SJSA1 (cell line): Measurements from ENCODE around the gene SFXN2. TPM values are rescaled to one million over a fixed set of nuclear protein-coding genes. Genes with fewer than 3 reads are reported as not detected.

Experiments used
- DNase-seq, 2 experiments: peaks; one replicate each; pipeline ENCODE4 v3.0.0-alpha.2; 2015 to 2020; ENCODE audit warnings: low spot score in 2 of 2, low read depth in 1 of 2
- H3K27ac ChIP-seq: fragments of 250-450 bp; sonication (Bioruptor Pico); 2 replicates; pipeline ENCODE4 v1.5.1; 2020; ENCODE audit warnings: mild to moderate bottlenecking, moderate library complexity
- H3K27me3 ChIP-seq: fragments of 250-450 bp; sonication (Bioruptor Pico); replicated peaks from 2 replicates; pipeline ENCODE4 v1.5.1; 2020; ENCODE audit warnings: mild to moderate bottlenecking, moderate library complexity
- H3K36me3 ChIP-seq: fragments of 250-450 bp; sonication (Bioruptor Pico); 2 replicates; pipeline ENCODE4 v1.5.1; 2020; ENCODE audit warnings: mild to moderate bottlenecking
- H3K4me1 ChIP-seq: fragments of 250-450 bp; sonication (Bioruptor Pico); replicated peaks from 2 replicates; pipeline ENCODE4 v1.6.1; 2021; ENCODE audit warnings: mild to moderate bottlenecking
- H3K4me3 ChIP-seq: fragments of 250-450 bp; sonication (Bioruptor Pico); 2 replicates; pipeline ENCODE4 v1.5.1; 2020; ENCODE audit warnings: mild to moderate bottlenecking
- H3K9me3 ChIP-seq: fragments of 250-450 bp; sonication (Bioruptor Pico); replicated peaks from 2 replicates; pipeline ENCODE4 v1.5.1; 2020; ENCODE audit warnings: mild to moderate bottlenecking
- total RNA-seq: library from RNA; depleted of rRNA; stranded (reverse); fragments of >200 nt; shearing (Covaris generic); gene quantifications from 2 replicates; pipeline ENCODE4 v1.2.3, GENCODE V29; 2014

Gene SFXN2
- total RNA-seq, 1 experiment from 2014 or later, result 3.1 TPM

DNA sequence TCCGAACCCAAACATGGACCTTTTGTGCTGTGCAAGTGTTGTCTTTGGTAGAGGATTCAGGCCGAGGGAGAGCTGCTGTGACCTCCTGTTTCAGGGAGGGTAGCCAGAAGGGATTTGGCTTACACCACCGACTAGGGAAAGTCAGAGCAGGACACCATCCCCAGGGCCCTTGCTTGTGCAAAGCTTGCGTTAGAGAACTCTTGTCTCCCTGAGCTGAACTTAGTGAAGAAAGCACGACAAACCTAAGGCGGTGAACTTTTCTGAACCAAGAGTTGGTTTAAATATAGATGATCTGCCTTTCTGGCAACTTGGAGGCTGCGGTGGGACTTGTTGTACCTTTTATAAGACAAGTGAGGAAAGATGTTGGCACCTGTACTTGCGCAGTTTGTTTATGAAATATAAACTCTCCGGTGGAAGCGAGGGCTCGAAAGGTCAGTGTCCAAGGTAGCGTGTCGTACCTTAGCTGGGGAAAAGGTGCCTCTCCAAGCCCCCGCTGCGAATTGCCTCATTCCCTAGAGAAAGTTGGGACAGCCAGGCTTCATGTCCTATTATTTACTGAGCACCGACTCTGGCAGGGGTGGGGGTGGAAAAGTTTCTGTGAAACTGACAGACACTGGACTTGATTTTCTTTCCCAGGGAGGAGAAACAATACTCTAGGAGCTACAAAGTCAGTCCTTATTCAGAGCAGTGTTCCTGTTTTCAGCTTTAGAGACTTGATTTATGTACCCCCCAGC lies 60.9 kb downstream of the SFXN2 start:
- no peaks in the 10 kb centered on the region for H3K27me3 ChIP-seq
- H3K27ac ChIP-seq, result peak overlapping the region; percentile 72
- H3K4me1 ChIP-seq, result peaks cover 31% of the 10 kb centered on the region
- H3K36me3 ChIP-seq, result no peaks in the 10 kb centered on the region
- H3K4me3 ChIP-seq, result peak overlapping the region; percentile 18
- no peak for DNase-seq
- H3K9me3 ChIP-seq, result no peaks in the 10 kb centered on the region

DNA sequence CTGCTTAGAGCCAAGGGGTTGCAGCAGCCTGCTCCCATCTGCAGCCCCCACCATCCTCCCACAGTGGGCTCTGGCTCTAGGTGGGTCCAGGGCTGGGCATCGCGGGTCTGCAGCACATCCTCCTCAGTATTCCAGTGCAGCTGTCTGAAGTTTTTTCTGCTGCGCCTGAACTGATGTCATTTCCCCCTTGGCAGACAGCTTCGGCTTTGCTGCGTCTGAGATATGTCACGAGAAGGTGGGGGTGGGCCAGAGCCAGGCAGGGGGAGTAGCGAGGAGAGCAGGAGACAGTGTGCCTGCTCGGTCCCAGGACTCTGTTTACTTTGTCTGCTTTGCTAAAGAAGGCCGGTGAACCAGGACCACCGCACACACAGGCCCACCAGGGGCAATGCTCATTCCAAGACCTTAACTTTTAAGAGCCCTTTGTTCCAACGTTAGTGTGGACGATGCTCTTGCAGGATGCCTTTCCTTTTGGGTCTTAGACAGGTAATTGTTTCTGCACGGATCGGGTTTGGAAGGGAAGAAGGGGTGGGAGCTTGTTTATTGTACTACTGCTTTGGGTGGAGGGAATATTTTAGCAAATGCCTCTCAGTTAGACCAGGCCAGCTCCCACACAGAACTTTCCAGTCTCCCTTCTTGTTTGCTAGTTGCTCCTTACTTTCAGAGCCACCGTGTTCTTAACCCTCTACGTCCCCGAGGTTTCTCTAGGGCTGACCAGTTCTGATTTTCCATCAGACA lies 61.7 kb downstream of the SFXN2 start:
- Histone ChIP-seq H3K27me3 (no peaks in the 10 kb centered on the region), H3K27ac (peak overlapping the region; percentile 72), H3K4me3 (peak overlapping the region; percentile 18), H3K9me3 (no peaks in the 10 kb centered on the region), H3K4me1 (peaks cover 38% of the 10 kb centered on the region), H3K36me3 (no peaks in the 10 kb centered on the region)
- peak; percentile 72 to 74 for DNase-seq

DNA sequence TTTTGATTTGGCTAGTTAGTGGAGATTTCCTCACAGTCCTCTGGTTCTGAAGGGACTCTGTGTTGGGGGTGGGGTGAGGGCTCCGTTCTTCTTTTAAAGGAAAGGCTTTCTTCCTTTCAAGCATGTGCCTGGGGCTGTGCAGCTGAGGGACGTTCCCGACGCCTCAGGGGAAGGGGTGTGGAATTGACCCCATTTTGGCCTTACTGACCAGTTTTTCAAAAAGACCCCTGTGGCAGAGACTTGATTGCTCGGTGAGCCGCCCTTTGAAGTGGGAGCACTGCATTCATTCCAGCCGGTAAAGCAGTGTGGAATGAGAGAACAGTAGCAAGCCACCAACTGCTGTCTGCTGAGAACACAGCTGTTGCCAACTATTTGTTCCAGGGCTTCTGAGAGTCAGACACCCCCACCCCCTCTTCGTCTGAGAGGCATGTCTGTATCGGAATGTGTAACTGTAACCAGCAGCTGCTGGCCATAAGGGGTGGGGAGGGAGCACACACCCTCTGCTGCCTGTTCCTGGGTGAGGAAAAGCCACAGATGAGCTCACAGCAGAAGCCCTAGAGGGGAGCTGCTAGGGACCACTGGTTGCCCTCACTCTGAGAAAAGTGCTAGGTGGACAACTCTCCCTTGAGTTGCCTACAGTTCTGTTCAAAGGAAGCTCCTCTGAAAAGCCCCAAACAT lies 62.5 kb downstream of the SFXN2 start:
- Histone ChIP-seq H3K4me1 (peaks cover 46% of the 10 kb centered on the region), H3K36me3 (no peaks in the 10 kb centered on the region), H3K27ac (peak overlapping the region; percentile 72), H3K27me3 (no peaks in the 10 kb centered on the region), H3K4me3 (peak overlapping the region; percentile 18), H3K9me3 (no peaks in the 10 kb centered on the region)
- DNase-seq, result peak; percentile 91 to 93

DNA sequence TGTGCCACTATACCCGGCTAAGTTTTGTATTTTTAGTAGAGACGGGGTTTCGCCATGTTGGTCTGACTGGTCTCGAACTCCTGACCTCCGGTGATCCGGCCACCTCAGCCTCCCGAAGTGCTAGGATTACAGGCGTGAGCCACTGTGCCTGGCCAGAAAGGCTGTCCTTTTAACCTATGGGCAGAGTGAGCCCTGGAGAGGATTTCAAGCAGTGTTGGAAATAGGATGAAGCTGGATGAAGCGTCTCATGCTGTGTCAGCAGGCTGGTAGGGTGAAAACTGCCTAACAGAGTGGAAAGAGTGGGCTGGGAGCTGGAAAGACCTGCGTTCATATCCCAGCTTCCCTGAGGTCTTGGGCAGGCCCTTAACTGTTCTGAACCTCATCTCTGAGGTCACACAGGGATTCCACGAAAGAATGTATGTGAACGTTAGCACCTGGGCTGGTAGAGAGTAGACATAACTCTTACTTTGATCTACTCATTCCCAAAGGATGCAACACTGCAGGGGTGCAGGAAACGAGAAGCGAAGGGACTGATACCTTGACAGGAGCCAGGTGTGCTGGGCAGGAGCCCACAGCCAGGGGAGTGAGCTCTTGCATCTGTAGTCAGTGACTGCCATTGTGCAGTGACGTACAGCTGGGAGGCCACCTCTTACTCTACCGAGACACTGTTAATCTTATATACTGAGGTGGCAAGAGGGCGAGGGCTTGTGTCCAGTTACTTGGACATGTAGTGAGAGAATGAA lies 63.4 kb downstream of the SFXN2 start:
- H3K9me3 ChIP-seq, result no peaks in the 10 kb centered on the region
- H3K4me3 ChIP-seq, result no peak overlapping the region
- H3K4me1 ChIP-seq, result peaks cover 55% of the 10 kb centered on the region
- no peak for DNase-seq
- H3K36me3 ChIP-seq, result no peaks in the 10 kb centered on the region
- H3K27me3 ChIP-seq, result no peaks in the 10 kb centered on the region
- no peak overlapping the region for H3K27ac ChIP-seq

DNA sequence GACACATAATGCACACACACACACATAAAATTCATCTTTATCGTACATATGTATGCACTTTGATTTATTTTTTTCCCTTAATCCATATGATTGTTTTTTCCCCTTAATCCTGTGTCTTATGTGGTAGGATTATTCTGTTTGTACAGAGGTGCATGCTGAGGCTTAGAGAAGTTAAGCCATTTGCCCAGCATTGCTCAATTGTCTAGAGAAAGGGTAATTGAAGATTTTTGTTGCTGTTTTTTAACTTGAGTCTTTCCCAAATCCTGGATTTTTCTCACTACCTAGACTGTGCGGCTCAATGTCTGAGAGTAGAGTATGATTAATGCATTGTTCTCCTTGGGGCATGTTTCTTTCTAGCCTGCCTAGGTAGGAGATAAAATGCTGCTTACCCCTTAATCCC lies 64.3 kb downstream of the SFXN2 start:
- Histone ChIP-seq H3K27ac (no peak overlapping the region), H3K9me3 (no peaks in the 10 kb centered on the region), H3K4me3 (no peak overlapping the region), H3K4me1 (peaks cover 64% of the 10 kb centered on the region), H3K27me3 (no peaks in the 10 kb centered on the region), H3K36me3 (no peaks in the 10 kb centered on the region)
- DNase-seq, result no peak

DNA sequence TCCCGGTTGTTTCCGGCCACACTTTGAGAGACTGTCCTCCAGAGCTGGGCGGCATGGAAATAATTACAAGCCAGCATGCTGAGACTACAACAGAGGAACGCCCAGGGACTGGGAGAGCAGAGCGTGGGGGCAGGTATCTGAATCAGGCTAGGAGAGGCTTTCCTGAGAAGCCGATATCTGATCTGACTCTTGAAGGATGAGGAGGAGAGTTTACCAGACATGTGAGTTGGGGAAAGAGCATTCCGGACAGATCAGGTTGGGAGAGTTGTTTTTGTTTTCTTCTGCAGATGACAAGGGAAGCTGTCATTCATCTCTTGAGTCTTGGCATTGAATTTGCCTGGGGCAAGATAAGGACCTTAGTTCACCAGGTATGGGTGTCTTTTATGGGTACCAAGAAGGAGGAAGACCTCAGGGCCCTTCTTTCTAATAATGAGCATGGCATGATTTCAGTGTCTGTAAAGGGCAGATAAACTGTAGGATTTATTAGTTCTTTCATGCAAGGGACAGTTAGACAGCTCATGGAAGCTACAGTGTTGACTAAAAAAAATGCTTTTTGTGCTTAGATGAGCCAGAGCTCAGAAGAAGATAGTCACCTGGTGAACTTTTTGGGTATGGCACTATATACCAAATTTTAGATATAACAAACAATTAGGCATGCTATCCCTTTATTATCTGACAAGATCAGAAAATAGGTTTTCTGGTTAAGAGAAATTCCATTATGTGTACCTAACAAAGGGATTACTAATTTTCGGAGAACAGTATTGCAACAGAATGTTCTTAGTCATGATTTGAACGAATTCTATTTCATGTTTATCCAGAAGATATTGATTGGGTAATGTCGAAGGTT lies 65.5 kb downstream of the SFXN2 start:
- H3K27ac ChIP-seq, result no peak overlapping the region
- H3K4me1 ChIP-seq, result peaks cover 64% of the 10 kb centered on the region
- no peak overlapping the region for H3K4me3 ChIP-seq
- DNase-seq, result no peak
- no peaks in the 10 kb centered on the region for H3K9me3 ChIP-seq
- H3K36me3 ChIP-seq, result no peaks in the 10 kb centered on the region
- no peaks in the 10 kb centered on the region for H3K27me3 ChIP-seq

DNA sequence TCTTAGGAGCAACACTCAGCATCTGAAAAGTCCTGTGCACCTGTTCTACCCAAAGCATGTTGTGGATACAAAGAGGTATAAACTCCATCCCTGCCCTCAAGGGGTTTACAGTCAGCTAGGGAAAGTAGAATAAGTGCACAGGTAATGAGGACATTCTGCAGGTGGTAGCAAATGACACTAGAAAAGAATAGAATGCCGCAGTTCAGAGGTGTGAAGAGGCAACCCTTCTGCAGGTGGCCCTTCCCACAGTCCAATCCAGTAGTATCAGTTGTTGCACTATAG lies 66.0 kb downstream of the SFXN2 start:
- H3K27ac ChIP-seq, result no peak overlapping the region
- peaks cover 60% of the 10 kb centered on the region for H3K4me1 ChIP-seq
- H3K4me3 ChIP-seq, result no peak overlapping the region
- no peak for DNase-seq
- no peaks in the 10 kb centered on the region for H3K9me3 ChIP-seq
- H3K36me3 ChIP-seq, result no peaks in the 10 kb centered on the region
- no peaks in the 10 kb centered on the region for H3K27me3 ChIP-seq

DNA sequence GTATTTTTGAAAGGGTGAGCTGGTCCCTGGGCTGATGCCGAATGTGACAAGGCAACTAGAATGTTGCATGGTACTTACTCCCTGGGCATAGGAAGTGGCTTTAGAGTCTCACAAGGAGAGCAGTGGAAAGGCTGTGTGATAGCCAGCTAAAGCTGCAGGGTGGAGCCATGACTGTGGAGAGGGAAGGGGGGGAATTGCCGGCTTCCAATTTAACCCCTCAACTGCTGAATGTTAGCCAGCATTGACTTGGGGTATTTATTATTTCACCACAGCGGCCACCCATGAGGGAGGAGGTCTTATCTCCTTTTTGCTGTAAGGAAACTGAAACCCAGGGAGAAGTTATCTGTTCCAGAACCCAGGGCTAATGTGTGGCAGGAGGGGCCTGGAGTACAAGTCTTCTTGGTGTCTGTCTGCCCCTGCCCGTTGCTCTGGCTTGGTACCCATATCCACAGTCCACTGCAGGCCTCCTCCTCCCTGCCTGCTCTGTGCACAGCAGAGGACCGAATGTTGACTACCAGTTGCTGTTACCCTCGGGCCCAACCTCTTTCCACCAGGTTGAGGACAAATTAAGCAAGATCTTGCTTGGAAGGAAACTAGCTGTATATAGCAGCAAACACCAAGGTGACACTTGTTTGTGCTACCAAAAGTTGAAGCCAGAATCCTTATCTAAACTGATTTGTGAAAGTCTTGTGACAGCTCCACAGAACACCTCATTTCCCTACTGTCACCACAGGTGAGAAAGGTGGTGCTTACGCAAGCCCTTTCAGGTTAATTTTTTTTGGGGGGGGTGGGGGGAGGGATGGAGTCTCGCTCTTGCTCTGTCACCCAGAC lies 66.9 kb downstream of the SFXN2 start:
- Histone ChIP-seq H3K27ac (no peak overlapping the region), H3K4me1 (peaks cover 51% of the 10 kb centered on the region), H3K9me3 (no peaks in the 10 kb centered on the region), H3K36me3 (no peaks in the 10 kb centered on the region), H3K27me3 (no peaks in the 10 kb centered on the region), H3K4me3 (no peak overlapping the region)
- DNase-seq, result no peak

DNA sequence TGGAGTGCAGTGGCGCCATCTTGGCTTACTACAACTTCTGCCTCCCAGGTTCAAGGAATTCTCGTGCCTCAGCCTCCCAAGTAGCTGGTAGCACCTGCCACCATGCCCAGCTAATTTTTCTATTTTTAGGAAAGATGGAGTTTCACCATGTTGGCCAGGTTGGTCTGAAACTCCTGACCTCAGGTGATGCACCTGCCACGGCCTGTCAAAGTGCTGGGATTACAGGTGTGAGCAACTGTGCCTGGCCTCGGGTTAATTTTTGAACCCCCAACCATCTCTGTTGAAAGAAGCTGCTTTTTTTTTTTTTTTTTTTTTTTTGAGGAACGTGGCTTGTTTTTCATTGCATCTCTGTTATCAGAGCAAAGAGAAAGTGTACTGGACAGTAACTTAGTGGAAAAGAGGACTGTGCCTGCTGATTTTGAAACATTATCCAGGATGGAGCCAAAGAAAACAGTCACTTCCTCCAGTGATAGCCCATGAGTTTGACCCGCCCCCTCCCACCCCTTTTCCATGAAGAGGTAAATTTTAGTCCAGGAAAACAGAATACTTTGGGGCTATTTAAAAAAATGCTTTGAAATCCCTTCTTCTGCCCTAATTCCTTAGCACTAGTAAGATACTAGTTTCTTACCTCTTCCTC lies 67.6 kb downstream of the SFXN2 start:
- no peaks in the 10 kb centered on the region for H3K27me3 ChIP-seq
- H3K9me3 ChIP-seq, result no peaks in the 10 kb centered on the region
- DNase-seq, result no peak
- H3K27ac ChIP-seq, result peak overlapping the region; percentile 24; the same call in 1 of the 2 replicates
- H3K4me1 ChIP-seq, result peaks cover 44% of the 10 kb centered on the region
- no peaks in the 10 kb centered on the region for H3K36me3 ChIP-seq
- no peak overlapping the region for H3K4me3 ChIP-seq

DNA sequence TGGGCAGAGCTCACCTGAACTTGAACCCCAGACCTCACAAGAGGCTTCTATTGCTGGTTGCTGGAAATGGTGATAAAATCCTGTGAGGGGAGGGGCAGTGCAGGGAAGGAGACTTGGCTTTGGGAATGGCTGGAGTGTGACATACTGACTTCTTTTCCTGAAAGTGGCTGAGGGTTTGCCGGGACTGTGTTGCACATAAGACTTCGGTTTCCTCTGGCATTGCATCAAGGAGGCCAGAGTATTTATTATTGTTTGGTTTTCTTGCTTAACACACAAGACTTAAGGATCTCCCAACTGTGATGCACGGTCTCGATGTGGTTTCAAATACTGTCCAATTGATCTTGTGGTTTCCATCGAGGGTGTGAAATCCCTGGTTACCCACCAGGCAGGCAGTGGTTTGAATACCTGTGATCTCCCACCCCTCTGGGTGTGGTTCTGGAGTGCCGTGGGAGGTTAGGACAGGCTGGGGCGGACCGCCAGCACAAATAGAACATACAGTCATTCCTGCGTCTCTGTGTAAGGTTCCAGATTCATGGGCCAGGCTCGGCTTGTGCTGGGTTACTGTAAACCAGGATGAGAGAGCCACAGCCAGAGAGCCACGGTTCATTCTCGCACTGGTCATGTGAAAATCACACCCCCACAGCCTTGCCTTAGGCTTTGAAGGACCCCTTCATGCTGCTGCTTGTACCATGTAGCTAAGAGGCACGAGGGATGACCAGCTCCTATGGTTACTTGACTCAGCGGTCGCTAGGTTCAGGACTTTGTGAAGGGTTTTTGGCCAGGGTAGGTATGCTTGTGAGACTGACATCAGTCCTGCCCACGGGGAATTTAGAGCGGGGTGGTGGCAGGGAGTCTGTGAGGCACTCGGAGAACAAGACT lies 68.5 kb downstream of the SFXN2 start:
- H3K36me3 ChIP-seq, result no peaks in the 10 kb centered on the region
- peaks cover 35% of the 10 kb centered on the region for H3K4me1 ChIP-seq
- H3K27ac ChIP-seq, result peak overlapping the region; percentile 24
- H3K9me3 ChIP-seq, result no peaks in the 10 kb centered on the region
- no peak overlapping the region for H3K4me3 ChIP-seq
- H3K27me3 ChIP-seq, result no peaks in the 10 kb centered on the region
- peak; percentile 63 to 79 for DNase-seq

DNA sequence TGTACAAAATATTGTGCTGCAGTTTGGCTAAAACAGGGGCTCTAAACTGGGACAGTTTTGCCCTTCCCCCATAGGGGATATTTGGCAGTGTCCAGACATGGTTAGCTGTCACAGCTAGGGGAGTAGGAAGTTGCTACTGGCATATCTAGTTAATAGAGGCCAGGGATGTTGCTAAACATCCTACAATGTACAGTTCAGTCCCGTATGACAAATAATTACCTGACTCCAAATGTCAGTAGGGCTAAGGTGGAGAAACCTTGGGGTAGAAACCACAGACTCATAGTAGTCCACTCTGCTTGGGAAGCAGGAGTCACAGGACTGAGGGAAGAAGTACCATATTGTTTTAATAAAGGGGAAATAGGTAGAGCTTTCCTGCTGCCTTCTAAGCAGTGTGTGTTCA lies 69.1 kb downstream of the SFXN2 start:
- Histone ChIP-seq H3K27ac (no peak overlapping the region), H3K4me1 (peaks cover 35% of the 10 kb centered on the region), H3K9me3 (no peaks in the 10 kb centered on the region), H3K4me3 (no peak overlapping the region), H3K36me3 (no peaks in the 10 kb centered on the region), H3K27me3 (no peaks in the 10 kb centered on the region)
- DNase-seq, result no peak
